Endothelial cell of umbilical vein (primary cell): ENCODE data around the gene MCCC1. TPM values are rescaled to one million over a fixed set of nuclear protein-coding genes. Genes with fewer than 3 reads are reported as not detected.

Experiments
- BruUV-seq: library from RNA; stranded (reverse); fragments of 400-500 nt; replicated peaks from 2 replicates; lab custom pipeline; 2021; lab: Mats Ljungman, UMichigan
- CTCF ChIA-PET: fragments of 300-600, 350-600 bp; sonication (Branson Sonifier 250); formaldehyde crosslinking; loops from one replicate; lab custom pipeline; 2021; ENCODE audit warnings: antibody characterized with exemption, inconsistent platforms; lab: Charles Lee
- POLR2A ChIA-PET: fragments of 300-600, 350-600 bp; sonication (Branson Sonifier 250); formaldehyde crosslinking; loops from one replicate; lab custom pipeline; 2021; ENCODE audit warnings: antibody characterized with exemption, inconsistent platforms; lab: Charles Lee
- DNase-seq: peaks from one replicate; pipeline ENCODE4 v3.0.0-alpha.2; 2011; ENCODE audit warnings: low read depth, low spot score
- FAIRE-seq: peaks from 2 replicates; lab custom pipeline; 2011; peaks lifted over from hg19 to GRCh38; lab: Jason Lieb, UNC
- H2AFZ ChIP-seq: 2 replicates; pipeline ENCODE4 v1.6.0; 2012; ENCODE audit warnings: low read depth, low read length, control low read depth, inconsistent platforms
- H3K27ac ChIP-seq: 2 replicates; pipeline ENCODE4 v1.5.1; 2011; ENCODE audit warnings: low read depth, mild to moderate bottlenecking, control low read depth, low read length, moderate library complexity; ENCODE audit not compliant: insufficient read depth
- H3K27me3 ChIP-seq, 2 experiments: 2 replicates each; pipeline versions ENCODE4 v1.6.0 to v1.6.1; 2011; ENCODE audit warnings: low read length in 2 of 2, mixed read lengths in 1 of 2; ENCODE audit not compliant: control insufficient read depth in 2 of 2, insufficient read depth in 2 of 2
- H3K36me3 ChIP-seq, 2 experiments: 2 replicates in 1 of 2; 3 replicates in 1 of 2; pipeline ENCODE4 v1.5.1; 2011; ENCODE audit warnings: low read length in 2 of 2, mild to moderate bottlenecking in 1 of 2, moderate library complexity in 1 of 2; ENCODE audit not compliant: control insufficient read depth in 2 of 2, insufficient read depth in 2 of 2; ENCODE audit errors: extremely low read depth in 1 of 2
- H3K4me1 ChIP-seq: 3 replicates; pipeline ENCODE4 v1.5.1; 2011; ENCODE audit warnings: mild to moderate bottlenecking, low read length; ENCODE audit not compliant: control insufficient read depth, insufficient read depth; ENCODE audit errors: extremely low read depth
- H3K4me2 ChIP-seq: 2 replicates; pipeline ENCODE4 v1.6.1; 2011; ENCODE audit warnings: low read length, control low read depth, mixed read lengths; ENCODE audit not compliant: insufficient read depth
- H3K4me3 ChIP-seq, 3 experiments: fragments of 200-600 bp in 1 of 3; sonication (generic), shearing (Covaris generic) in 1 of 3; replicated peaks in 1 of 3; 2 replicates each; pipeline ENCODE4 v1.5.1; 2011 to 2016; ENCODE audit warnings: control low read depth in 3 of 3, low read length in 3 of 3, mild to moderate bottlenecking in 2 of 3, inconsistent platforms in 1 of 3, low read depth in 1 of 3, moderate library complexity in 1 of 3; ENCODE audit not compliant: insufficient read depth in 1 of 3
- H3K79me2 ChIP-seq: 2 replicates; pipeline ENCODE4 v1.6.0; 2012; ENCODE audit warnings: low read length, inconsistent platforms; ENCODE audit not compliant: control insufficient read depth, insufficient read depth
- H3K9ac ChIP-seq: replicated peaks from 2 replicates; pipeline ENCODE3; 2011; ENCODE audit warnings: low read length, control low read depth; ENCODE audit not compliant: insufficient read depth; ENCODE audit errors: extremely low read depth
- H3K9me1 ChIP-seq: replicated peaks from 3 replicates; pipeline ENCODE4 v1.6.0; 2011; ENCODE audit warnings: mild to moderate bottlenecking, low read length; ENCODE audit not compliant: control insufficient read depth, insufficient read depth; ENCODE audit errors: extremely low read depth
- H3K9me3 ChIP-seq: replicated peaks from 2 replicates; pipeline ENCODE4 v1.5.1; 2012; ENCODE audit warnings: low read length, inconsistent platforms; ENCODE audit not compliant: control insufficient read depth, insufficient read depth
- H4K20me1 ChIP-seq: replicated peaks from 2 replicates; pipeline ENCODE3; 2011; ENCODE audit warnings: mild to moderate bottlenecking, low read length; ENCODE audit not compliant: control insufficient read depth, insufficient read depth; ENCODE audit errors: extremely low read depth
- CTCF ChIP-seq, 2 donors: IDR thresholded peaks; 1 replicate in 1 of 2; 2 replicates in 1 of 2; pipeline ENCODE4 v1.5.1; 2011; ENCODE audit warnings: low read length in 2 of 2, mild to moderate bottlenecking in 2 of 2, moderate library complexity in 2 of 2, control low read depth in 1 of 2, inconsistent platforms in 1 of 2, low read depth in 1 of 2; ENCODE audit not compliant: insufficient read depth in 1 of 2; ENCODE audit errors: extremely low read depth in 1 of 2
- EZH2 ChIP-seq: IDR thresholded peaks from 2 replicates; pipeline ENCODE4 v1.6.1; 2012; ENCODE audit warnings: borderline replicate concordance, low read depth, mild to moderate bottlenecking, moderate library complexity, low read length, inconsistent platforms; ENCODE audit not compliant: severe bottlenecking
- FOS ChIP-seq: IDR thresholded peaks from 2 replicates; pipeline ENCODE4 v1.6.1; 2011; ENCODE audit warnings: mild to moderate bottlenecking, low read length, moderate library complexity, borderline replicate concordance; ENCODE audit not compliant: insufficient read depth
- GATA2 ChIP-seq: IDR thresholded peaks from 2 replicates; pipeline ENCODE4 v1.7.0; 2011; ENCODE audit warnings: low read depth, mild to moderate bottlenecking, moderate library complexity, mixed read lengths, low read length; ENCODE audit not compliant: insufficient read length, insufficient read depth
- JUN ChIP-seq: IDR thresholded peaks from 2 replicates; pipeline ENCODE4 v1.6.1; 2011; ENCODE audit warnings: borderline replicate concordance, low read depth; ENCODE audit not compliant: insufficient read length, insufficient read depth
- MYC ChIP-seq: IDR thresholded peaks from one replicate; pipeline ENCODE4 v1.6.1; 2011; ENCODE audit warnings: mild to moderate bottlenecking, low read depth, low read length
- POLR2A ChIP-seq: IDR thresholded peaks from 2 replicates; pipeline ENCODE4 v1.6.1; 2012; ENCODE audit warnings: low read depth, mild to moderate bottlenecking, control low read depth, low read length
- POLR2AphosphoS5 ChIP-seq: IDR thresholded peaks from 2 replicates; pipeline ENCODE4 v1.6.1; 2012; ENCODE audit warnings: low read depth, mild to moderate bottlenecking, control low read depth, low read length, moderate library complexity; ENCODE audit not compliant: insufficient read depth
- dilution Hi-C: fragments of 300-500 bp; cut with MboI; formaldehyde crosslinking; loops from one replicate; pipeline ENCODE4 v1.15.0; 2019; ENCODE audit warnings: low sequenced_read_pairs; ENCODE audit not compliant: extremely low pct_ligation_motif_present
- intact Hi-C: fragments of 100-400 bp; cut with micrococcal nuclease; formaldehyde crosslinking; loops from one replicate; pipeline ENCODE4 v1.10.0; 2022
- polyA plus RNA-seq, 4 experiments: library from polyadenylated mRNA; depleted of rRNA in 3 of 4; stranded (reverse) in 3 of 4; unstranded in 1 of 4; fragments of >200 nt; gene quantifications; 2 replicates each; pipeline versions ENCODE4 v1.2.1 to v1.2.3, GENCODE V29; 2011 to 2012; ENCODE audit warnings: missing spikeins in 1 of 4
- total RNA-seq: library from RNA; stranded (reverse); gene quantifications from 2 replicates; pipeline ENCODE4 v1.2.3, GENCODE V29; 2021
- TF ChIP-seq, protein P1 (sequence below): IDR thresholded peaks from 2 replicates; pipeline ENCODE4 v1.6.1; 2011; ENCODE audit not compliant: insufficient read depth, insufficient read length

The MCCC1 gene
- total and polyA plus RNA-seq, 2 donors (not counting 3 experiments of a cell fraction or from before 2014, with no cell fraction given) = 9.2 to 19.7 TPM

DNA sequence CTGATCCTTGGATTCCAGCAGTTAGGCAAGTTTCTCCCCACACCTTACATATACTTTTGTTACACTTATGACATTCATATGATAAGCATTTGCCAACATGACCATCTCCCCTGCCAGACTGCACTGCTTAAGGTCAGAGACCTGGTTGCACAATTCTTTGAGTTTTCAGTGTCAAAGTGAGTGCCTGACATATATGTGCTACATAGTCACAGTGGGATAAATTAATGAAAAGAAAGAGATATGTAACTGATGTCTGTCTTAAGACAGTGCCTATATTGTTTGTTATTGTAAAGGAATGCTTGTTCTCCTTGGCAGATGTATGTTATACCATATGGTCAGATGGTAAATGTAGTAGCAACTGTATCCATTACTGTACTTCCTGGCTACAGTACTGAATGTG lies 115.4 kb downstream of the MCCC1 start:
- Histone ChIP-seq H3K4me2 (no peak overlapping the region), H3K79me2 (peaks cover 10% of the 10 kb centered on the region), H3K9me1 (no peaks in the 10 kb centered on the region), H3K36me3 (no peaks in the 10 kb centered on the region), H3K9me3 (no peaks in the 10 kb centered on the region), H3K4me3 (no peak overlapping the region), H3K9ac (no peak overlapping the region), H2AFZ (no peak overlapping the region), H4K20me1 (no peaks in the 10 kb centered on the region), H3K27me3 (no peaks in the 10 kb centered on the region), H3K27ac (no peak overlapping the region), H3K4me1 (peaks cover 11% of the 10 kb centered on the region)
- no peak for DNase-seq
- TF ChIP-seq CTCF (IDR thresholded peaks at IDR 0.05; ENCODE audit: extremely low read depth in 1 of 2, insufficient read depth in 1 of 2, low read depth in 1 of 2, low read length in 2 of 2) = no peak
- TF ChIP-seq EZH2 = no peak
- no peak for TF ChIP-seq POLR2AphosphoS5
- TF ChIP-seq POLR2A = no peak
- TF ChIP-seq, protein P1, sequence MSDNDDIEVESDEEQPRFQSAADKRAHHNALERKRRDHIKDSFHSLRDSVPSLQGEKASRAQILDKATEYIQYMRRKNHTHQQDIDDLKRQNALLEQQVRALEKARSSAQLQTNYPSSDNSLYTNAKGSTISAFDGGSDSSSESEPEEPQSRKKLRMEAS = no peak
- TF ChIP-seq JUN = no peak
- no peak for TF ChIP-seq GATA2
- TF ChIP-seq FOS = no peak
- TF ChIP-seq MYC = no peak
- dilution Hi-C loops = no loop called here
- no TSS peak for BruUV-seq
- no peak for FAIRE-seq
- POLR2A ChIA-PET = no interaction called here
- intact Hi-C loops = no loop called here
- CTCF ChIA-PET = no interaction called here
